ENCODE measurements around the gene CATSPER3. TPM values are rescaled to one million over a fixed set of nuclear protein-coding genes. Genes with fewer than 3 reads are reported as not detected.

Gene CATSPER3
- total RNA-seq, 4 donors from 2014 or later: 0.42 to 0.65 TPM; not detected in 2

- H3K9me3 ChIP-seq: no peaks in the 10 kb centered on the region
- intact Hi-C loops (cut with DNase I): loop anchor here (10.0 kb wide), 1 partner anchor 178 kb away; no protein-coding TSS in a partner anchor
- DNase-seq (ENCODE audit: extremely low spot score): no peak
- no peak overlapping the region for H3K4me3 ChIP-seq
- TF ChIP-seq, protein P1, sequence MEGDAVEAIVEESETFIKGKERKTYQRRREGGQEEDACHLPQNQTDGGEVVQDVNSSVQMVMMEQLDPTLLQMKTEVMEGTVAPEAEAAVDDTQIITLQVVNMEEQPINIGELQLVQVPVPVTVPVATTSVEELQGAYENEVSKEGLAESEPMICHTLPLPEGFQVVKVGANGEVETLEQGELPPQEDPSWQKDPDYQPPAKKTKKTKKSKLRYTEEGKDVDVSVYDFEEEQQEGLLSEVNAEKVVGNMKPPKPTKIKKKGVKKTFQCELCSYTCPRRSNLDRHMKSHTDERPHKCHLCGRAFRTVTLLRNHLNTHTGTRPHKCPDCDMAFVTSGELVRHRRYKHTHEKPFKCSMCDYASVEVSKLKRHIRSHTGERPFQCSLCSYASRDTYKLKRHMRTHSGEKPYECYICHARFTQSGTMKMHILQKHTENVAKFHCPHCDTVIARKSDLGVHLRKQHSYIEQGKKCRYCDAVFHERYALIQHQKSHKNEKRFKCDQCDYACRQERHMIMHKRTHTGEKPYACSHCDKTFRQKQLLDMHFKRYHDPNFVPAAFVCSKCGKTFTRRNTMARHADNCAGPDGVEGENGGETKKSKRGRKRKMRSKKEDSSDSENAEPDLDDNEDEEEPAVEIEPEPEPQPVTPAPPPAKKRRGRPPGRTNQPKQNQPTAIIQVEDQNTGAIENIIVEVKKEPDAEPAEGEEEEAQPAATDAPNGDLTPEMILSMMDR (IDR thresholded peaks at IDR 0.05): no peak
- TF ChIP-seq EP300 (IDR thresholded peaks at IDR 0.05): no peak
- no peak for TF ChIP-seq POLR2AphosphoS5 (IDR thresholded peaks at IDR 0.05)
- H3K4me1 ChIP-seq: peaks cover 21 to 36% (median 26%) of the 10 kb centered on the region in 4 donors
- no peaks in the 10 kb centered on the region for H3K27me3 ChIP-seq
- WGBS: 87% methylated on average over 11 of the region's 11 CpGs
- no peaks in the 10 kb centered on the region for H3K36me3 ChIP-seq
- H3K27ac ChIP-seq (replicated peaks in 1 of 4): no peak overlapping the region
Measured at GRCh38 chr5:135016861-135017290, 49.2 kb downstream of the CATSPER3 start.

GRCh38 chr5:135018457-135018856 is 50.8 kb downstream of the CATSPER3 start:
- Histone ChIP-seq H3K36me3 (no peaks in the 10 kb centered on the region), H3K4me1 (peaks cover 14 to 20% (median 16%) of the 10 kb centered on the region in 4 donors), H3K27me3 (no peaks in the 10 kb centered on the region), H3K9me3 (no peaks in the 10 kb centered on the region), H3K4me3 (no peak overlapping the region), H3K27ac (replicated peaks in 1 of 4) (no peak overlapping the region)
- 92% methylated on average over 4 of the region's 4 CpGs for WGBS
- DNase-seq (ENCODE audit: extremely low spot score): no peak
- intact Hi-C loops (cut with DNase I): loop anchor here (10.0 kb wide), 1 partner anchor 176 kb away; no protein-coding TSS in a partner anchor
- no peak for TF ChIP-seq EP300 (IDR thresholded peaks at IDR 0.05)
- no peak for TF ChIP-seq POLR2AphosphoS5 (IDR thresholded peaks at IDR 0.05)
- TF ChIP-seq, protein P1 (IDR thresholded peaks at IDR 0.05): no peak
- no peak for TF ChIP-seq POLR2A (IDR thresholded peaks at IDR 0.05; ENCODE audit: low read depth)

DNA sequence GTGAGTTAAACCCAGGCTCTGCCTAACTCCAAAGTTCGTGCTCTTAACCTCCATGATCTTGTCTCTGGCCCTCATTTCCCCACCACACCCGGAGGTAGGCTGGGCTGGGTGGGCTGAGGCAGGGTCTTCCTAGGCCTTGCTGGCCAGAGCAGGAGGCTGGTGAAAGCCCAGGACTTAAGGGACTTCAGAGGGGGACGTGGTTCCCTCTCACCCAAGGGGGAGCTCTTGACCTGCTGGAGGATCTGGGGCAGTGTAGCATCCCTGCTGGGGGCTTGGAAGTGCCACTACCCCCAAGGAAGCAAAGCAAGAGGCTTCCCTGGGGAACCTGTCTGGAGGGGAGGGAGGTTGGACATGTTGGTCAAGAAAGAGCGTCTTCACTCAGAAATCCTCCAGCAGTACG is 51.6 kb downstream of the CATSPER3 start:
- no peak overlapping the region for H3K27ac ChIP-seq (replicated peaks in 1 of 4)
- H3K36me3 ChIP-seq: no peaks in the 10 kb centered on the region
- no peak overlapping the region for H3K4me3 ChIP-seq
- TF ChIP-seq POLR2A (IDR thresholded peaks at IDR 0.05; ENCODE audit: low read depth) (no peak), EP300 (IDR thresholded peaks at IDR 0.05) (no peak), POLR2AphosphoS5 (IDR thresholded peaks at IDR 0.05) (no peak)
- TF ChIP-seq, protein P1 (IDR thresholded peaks at IDR 0.05): no peak
- no peak for DNase-seq (ENCODE audit: extremely low spot score)
- peaks cover 5 to 11% (median 8%) of the 10 kb centered on the region in 4 donors for H3K4me1 ChIP-seq
- H3K9me3 ChIP-seq: no peaks in the 10 kb centered on the region
- WGBS: 93% methylated on average over 5 of the region's 5 CpGs
- no peaks in the 10 kb centered on the region for H3K27me3 ChIP-seq
- intact Hi-C loops (cut with DNase I): loop anchor here (10.0 kb wide), 1 partner anchor 175 kb away; no protein-coding TSS in a partner anchor

DNA sequence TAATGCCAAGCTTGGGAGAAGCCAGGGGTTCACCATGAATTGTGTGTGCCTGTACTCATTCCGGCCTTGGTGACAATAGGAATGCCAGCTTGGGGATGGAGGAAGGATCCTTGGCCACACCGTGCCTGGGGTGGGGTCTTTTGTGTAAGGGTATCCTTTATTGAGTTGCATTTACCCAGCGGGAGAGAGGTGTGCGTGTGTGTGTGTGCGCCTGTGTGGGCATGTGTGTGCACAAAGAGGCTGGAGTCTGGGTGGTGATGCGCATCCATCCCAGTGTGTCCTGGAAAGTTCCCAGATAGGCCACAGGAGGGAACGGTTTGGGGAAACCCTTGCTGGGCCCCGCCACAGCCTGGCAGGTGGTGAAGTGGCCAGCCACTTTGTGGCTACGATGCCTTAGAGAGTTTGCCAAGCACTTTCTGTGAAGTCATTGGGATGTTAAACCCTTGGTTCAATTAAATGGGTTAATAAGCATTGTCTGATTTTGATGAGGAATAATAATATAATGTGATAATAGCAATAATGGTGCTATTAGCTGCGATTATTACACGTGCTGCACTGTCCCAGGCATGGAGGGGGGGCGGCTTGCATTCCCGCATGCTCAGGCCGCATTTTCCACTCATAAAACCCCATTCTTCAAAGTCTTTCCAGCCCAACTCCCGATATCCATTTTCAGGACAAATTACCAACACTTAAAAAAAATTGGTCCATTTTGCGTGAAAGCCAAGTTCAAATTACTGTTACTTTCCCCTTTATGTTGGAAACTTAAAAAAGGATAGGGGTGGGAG is 52.6 kb downstream of the CATSPER3 start:
- Histone ChIP-seq H3K27me3 (no peaks in the 10 kb centered on the region), H3K27ac (replicated peaks in 1 of 4) (no peak overlapping the region), H3K4me1 (peaks cover 0 to 1% (median 0%) of the 10 kb centered on the region in 4 donors), H3K4me3 (no peak overlapping the region), H3K9me3 (no peaks in the 10 kb centered on the region), H3K36me3 (no peaks in the 10 kb centered on the region)
- TF ChIP-seq EP300 (IDR thresholded peaks at IDR 0.05) (no peak), POLR2A (IDR thresholded peaks at IDR 0.05; ENCODE audit: low read depth) (no peak), POLR2AphosphoS5 (IDR thresholded peaks at IDR 0.05) (no peak)
- TF ChIP-seq, protein P1 (IDR thresholded peaks at IDR 0.05): no peak
- DNase-seq (ENCODE audit: extremely low spot score): no peak
- WGBS: 78% methylated on average over 16 of the region's 16 CpGs
- intact Hi-C loops (cut with DNase I): no loop called here

Measured in esophagus muscularis mucosa (tissue), 4 donors.